ENCODE data around the gene ANKRD44. TPM values are rescaled to one million over a fixed set of nuclear protein-coding genes. Genes with fewer than 3 reads are reported as not detected.

Gene ANKRD44
- total RNA-seq, 2 experiments from 2014 or later = 210 to 249 TPM

GRCh38 chr2:197339496-197340220 lies 29.1 kb upstream of the ANKRD44 start:
- H3K27ac Mint-ChIP-seq = no peak overlapping the region
- H3K9me3 Mint-ChIP-seq (ENCODE audit: low read depth) = no peaks in the 10 kb centered on the region
- CTCF ChIA-PET = no interaction called here
- DNase-seq = no peak
- H3K36me3 Mint-ChIP-seq = peaks cover 3% of the 10 kb centered on the region
- H3K4me3 Mint-ChIP-seq = no peak overlapping the region
- peaks cover 8% of the 10 kb centered on the region for H3K4me1 Mint-ChIP-seq
- ATAC-seq = no peak
- no peaks in the 10 kb centered on the region for H3K27me3 Mint-ChIP-seq

- DNase-seq (no peak), ATAC-seq (no peak)
- no peaks in the 10 kb centered on the region for H3K27me3 Mint-ChIP-seq
- peaks cover 3% of the 10 kb centered on the region for H3K36me3 Mint-ChIP-seq
- CTCF ChIA-PET = no interaction called here
- H3K4me3 Mint-ChIP-seq = no peak overlapping the region
- peaks cover 8% of the 10 kb centered on the region for H3K4me1 Mint-ChIP-seq
- no peak overlapping the region for H3K27ac Mint-ChIP-seq
- no peaks in the 10 kb centered on the region for H3K9me3 Mint-ChIP-seq (ENCODE audit: low read depth)
These were observed 28.4 kb upstream of the ANKRD44 start for GRCh38 chr2:197339016-197339415.

- Mint-ChIP-seq H3K4me1 (peaks cover 14% of the 10 kb centered on the region), H3K27me3 (no peaks in the 10 kb centered on the region), H3K4me3 (no peak overlapping the region), H3K27ac (no peak overlapping the region), H3K36me3 (peaks cover 15% of the 10 kb centered on the region), H3K9me3 (ENCODE audit: low read depth) (peaks cover 13% of the 10 kb centered on the region)
- DNase-seq (no peak), ATAC-seq (no peak)
- CTCF ChIA-PET = no interaction called here
These were observed 22.1 kb upstream of the ANKRD44 start for GRCh38 chr2:197332641-197333040.

GRCh38 chr2:197328461-197328860 lies 17.9 kb upstream of the ANKRD44 start:
- Mint-ChIP-seq H3K36me3 (peaks cover 15% of the 10 kb centered on the region), H3K9me3 (ENCODE audit: low read depth) (peaks cover 13% of the 10 kb centered on the region), H3K27ac (peak overlapping the region; percentile 78), H3K4me3 (no peak overlapping the region), H3K4me1 (peaks cover 44% of the 10 kb centered on the region), H3K27me3 (no peaks in the 10 kb centered on the region)
- CTCF ChIA-PET = interaction anchor here (1.2 to 2.4 kb wide), 3 partner anchors 17 to 215 kb away, joined by 4 to 9 read pairs (median 8); no protein-coding TSS in a partner anchor
- ATAC-seq (peak; percentile 67), DNase-seq (no peak)

- CTCF ChIA-PET = interaction anchor here (0.9 to 2.4 kb wide), 5 partner anchors 16 to 214 kb away, joined by 3 to 9 read pairs (median 4); no protein-coding TSS in a partner anchor
- Mint-ChIP-seq H3K27me3 (no peaks in the 10 kb centered on the region), H3K36me3 (peaks cover 15% of the 10 kb centered on the region), H3K4me1 (peaks cover 52% of the 10 kb centered on the region), H3K4me3 (no peak overlapping the region), H3K27ac (peak overlapping the region; percentile 78), H3K9me3 (ENCODE audit: low read depth) (peaks cover 13% of the 10 kb centered on the region)
- no peak for DNase-seq
- no peak for ATAC-seq
These were observed 17.0 kb upstream of the ANKRD44 start for GRCh38 chr2:197327472-197328098.

GRCh38 chr2:197327073-197327471 lies 16.5 kb upstream of the ANKRD44 start:
- Mint-ChIP-seq H3K4me3 (no peak overlapping the region), H3K36me3 (peaks cover 15% of the 10 kb centered on the region), H3K4me1 (peaks cover 55% of the 10 kb centered on the region), H3K9me3 (ENCODE audit: low read depth) (peaks cover 13% of the 10 kb centered on the region), H3K27ac (peak overlapping the region; percentile 20), H3K27me3 (no peaks in the 10 kb centered on the region)
- ATAC-seq (no peak), DNase-seq (no peak)
- CTCF ChIA-PET = interaction anchor here (0.9 to 2.4 kb wide), 5 partner anchors 16 to 214 kb away, joined by 3 to 9 read pairs (median 3); no protein-coding TSS in a partner anchor

- H3K4me1 Mint-ChIP-seq = peaks cover 63% of the 10 kb centered on the region
- ATAC-seq = no peak
- peak overlapping the region; percentile 52 for H3K4me3 Mint-ChIP-seq
These were observed 14.2 kb upstream of the ANKRD44 start for GRCh38 chr2:197324801-197325200.

GRCh38 chr2:197322724-197323720 lies 12.4 kb upstream of the ANKRD44 start:
- H3K4me3 Mint-ChIP-seq = peak overlapping the region; percentile 62
- H3K36me3 Mint-ChIP-seq = no peaks in the 10 kb centered on the region
- CTCF ChIA-PET = interaction anchor here (0.7 to 1.6 kb wide), 5 partner anchors 11 to 210 kb away, joined by 3 to 5 read pairs (median 4); no protein-coding TSS in a partner anchor
- H3K27me3 Mint-ChIP-seq = no peaks in the 10 kb centered on the region
- ATAC-seq (peak; percentile 82), DNase-seq (peak; percentile 59)
- H3K4me1 Mint-ChIP-seq = peaks cover 53% of the 10 kb centered on the region
- H3K9me3 Mint-ChIP-seq (ENCODE audit: low read depth) = no peaks in the 10 kb centered on the region
- peak overlapping the region; percentile 88 for H3K27ac Mint-ChIP-seq

More at GRCh38 chr2:197324801-197325200, 14.2 kb upstream of the ANKRD44 start:
- Mint-ChIP-seq H3K27me3 (no peaks in the 10 kb centered on the region), H3K27ac (peak overlapping the region; percentile 88), H3K36me3 (peaks cover 4% of the 10 kb centered on the region), H3K9me3 (ENCODE audit: low read depth) (peaks cover 3% of the 10 kb centered on the region)
- CTCF ChIA-PET = interaction anchor here (1.7 to 2.0 kb wide), 2 partner anchors 13 to 133 kb away, joined by 4 to 7 read pairs; no protein-coding TSS in a partner anchor
- DNase-seq = no peak

- Mint-ChIP-seq H3K4me1 (peaks cover 44% of the 10 kb centered on the region), H3K36me3 (no peaks in the 10 kb centered on the region), H3K27ac (peak overlapping the region; percentile 29), H3K4me3 (no peak overlapping the region), H3K9me3 (ENCODE audit: low read depth) (no peaks in the 10 kb centered on the region), H3K27me3 (no peaks in the 10 kb centered on the region)
- DNase-seq = no peak
- CTCF ChIA-PET = interaction anchor here (0.7 to 1.6 kb wide), 4 partner anchors 10 to 209 kb away, joined by 3 to 5 read pairs (median 4); no protein-coding TSS in a partner anchor
- no peak for ATAC-seq
These were observed 11.6 kb upstream of the ANKRD44 start for GRCh38 chr2:197322143-197322542.

GRCh38 chr2:197315371-197315770 lies 4.8 kb upstream of the ANKRD44 start:
- Mint-ChIP-seq H3K27ac (no peak overlapping the region), H3K36me3 (no peaks in the 10 kb centered on the region), H3K27me3 (no peaks in the 10 kb centered on the region), H3K4me3 (no peak overlapping the region), H3K4me1 (peaks cover 27% of the 10 kb centered on the region), H3K9me3 (ENCODE audit: low read depth) (no peaks in the 10 kb centered on the region)
- DNase-seq = no peak
- no peak for ATAC-seq
- CTCF ChIA-PET = interaction anchor here (1.6 kb wide), 1 partner anchor 202 kb away, joined by 5 read pairs; no protein-coding TSS in a partner anchor

GRCh38 chr2:197312186-197312585 lies 1.6 kb upstream of the ANKRD44 start:
- ATAC-seq (no peak), DNase-seq (no peak)
- H3K27ac Mint-ChIP-seq = no peak overlapping the region
- H3K4me3 Mint-ChIP-seq = no peak overlapping the region
- H3K36me3 Mint-ChIP-seq = peaks cover 21% of the 10 kb centered on the region
- no peaks in the 10 kb centered on the region for H3K27me3 Mint-ChIP-seq
- CTCF ChIA-PET = interaction anchor here (1.2 to 6.2 kb wide), 7 partner anchors 10 to 236 kb away, joined by 4 to 68 read pairs (median 7); no protein-coding TSS in a partner anchor
- peaks cover 40% of the 10 kb centered on the region for H3K4me1 Mint-ChIP-seq
- no peaks in the 10 kb centered on the region for H3K9me3 Mint-ChIP-seq (ENCODE audit: low read depth)

- H3K27ac Mint-ChIP-seq = peak overlapping the region; percentile 82
- CTCF ChIA-PET = interaction anchor here (0.6 to 6.2 kb wide), 16 partner anchors 10 to 236 kb away, joined by 3 to 68 read pairs (median 4); no protein-coding TSS in a partner anchor
- H3K27me3 Mint-ChIP-seq = no peaks in the 10 kb centered on the region
- H3K4me1 Mint-ChIP-seq = peaks cover 46% of the 10 kb centered on the region
- ATAC-seq (no peak), DNase-seq (no peak)
- H3K4me3 Mint-ChIP-seq = peak overlapping the region; percentile 79
- peaks cover 27% of the 10 kb centered on the region for H3K36me3 Mint-ChIP-seq
- no peaks in the 10 kb centered on the region for H3K9me3 Mint-ChIP-seq (ENCODE audit: low read depth)
These were observed 947 bp upstream of the ANKRD44 start for GRCh38 chr2:197311421-197312033.

Data from activated CD8-positive, alpha-beta memory T cell treated with anti-CD3 and anti-CD28 coated beads, Interleukin-2, amount 10 ng/mL, durations not matched to agents 7 days and 5 days (primary cell).